Panc1 (cell line): ENCODE measurements around the gene PSMB8. TPM values are rescaled to one million over a fixed set of nuclear protein-coding genes. Genes with fewer than 3 reads are reported as not detected.
"Not testable (repeated sequence)": the region's sequence is repeated elsewhere in the genome, so short reads cannot be mapped to it uniquely, and the experiment has no call there.

Experiments
- ATAC-seq: fragments of 200-7000 bp; cut with Tn5 transposase; 2 replicates; pipeline ENCODE4 v1.9.1; 2020; ENCODE audit warnings: mild to moderate bottlenecking, moderate library complexity
- BruUV-seq: library from RNA; stranded (reverse); fragments of 400-500 nt; replicated peaks from 2 replicates; lab custom pipeline; 2021; lab: Mats Ljungman, UMichigan
- CTCF ChIA-PET: fragments of 300-600 bp; sonication (Branson Sonifier 250); formaldehyde crosslinking; loops from one replicate; lab custom pipeline; 2022; ENCODE audit warnings: antibody characterized with exemption; lab: Charles Lee
- POLR2A ChIA-PET: fragments of 300-600 bp; sonication (Branson Sonifier 250); formaldehyde crosslinking; loops from one replicate; lab custom pipeline; 2022; ENCODE audit warnings: antibody characterized with exemption; lab: Charles Lee
- DNase-seq: peaks from one replicate; pipeline ENCODE4 v3.0.0-alpha.2; 2010; ENCODE audit warnings: low read depth, low spot score
- H3K27ac ChIP-seq: 2 replicates; pipeline ENCODE4 v1.5.1; 2011; ENCODE audit warnings: mild to moderate bottlenecking, low read length, inconsistent platforms
- H3K27me3 ChIP-seq: fragments of 200-500 bp; sonication (Bioruptor generic); 2 replicates; pipeline ENCODE4 v1.6.0; 2014; ENCODE audit warnings: low read length, inconsistent platforms; ENCODE audit not compliant: control insufficient read depth, insufficient read depth
- H3K36me3 ChIP-seq: fragments of 200-500 bp; sonication (Bioruptor generic); 2 replicates; pipeline ENCODE4 v1.5.1; 2014; ENCODE audit warnings: inconsistent platforms, mild to moderate bottlenecking, low read length, moderate library complexity; ENCODE audit not compliant: control insufficient read depth, insufficient read depth
- H3K4me1 ChIP-seq: 2 replicates; pipeline ENCODE4 v1.5.1; 2011; ENCODE audit warnings: inconsistent platforms, mild to moderate bottlenecking, low read length, moderate library complexity; ENCODE audit not compliant: control insufficient read depth, insufficient read depth
- H3K4me3 ChIP-seq, 2 experiments: 2 replicates each; pipeline ENCODE4 v1.5.1; 2011 to 2012; ENCODE audit warnings: low read depth in 2 of 2, low read length in 2 of 2, mild to moderate bottlenecking in 2 of 2, inconsistent platforms in 1 of 2, moderate library complexity in 1 of 2
- H3K9me3 ChIP-seq: fragments of 200-500 bp; sonication (Bioruptor generic); 2 replicates; pipeline ENCODE4 v1.5.1; 2014; ENCODE audit warnings: low read depth, mild to moderate bottlenecking, inconsistent platforms, low read length, moderate library complexity; ENCODE audit not compliant: control insufficient read depth, insufficient read depth
- POLR2AphosphoS5 ChIP-seq: IDR thresholded peaks from 2 replicates; pipeline ENCODE4 v1.6.1; 2012; ENCODE audit warnings: mild to moderate bottlenecking, low read depth, low read length, moderate library complexity
- REST ChIP-seq, 2 experiments: IDR thresholded peaks; 2 replicates each; pipeline ENCODE4 v1.6.1; 2011 to 2012; ENCODE audit warnings: low read depth in 2 of 2, control low read depth in 1 of 2, low read length in 1 of 2, mild to moderate bottlenecking in 1 of 2, moderate library complexity in 1 of 2; ENCODE audit not compliant: insufficient read depth in 1 of 2
- SIN3A ChIP-seq: IDR thresholded peaks from 2 replicates; pipeline ENCODE4 v1.6.1; 2012; ENCODE audit warnings: low read depth, mild to moderate bottlenecking, low read length, moderate library complexity, borderline replicate concordance; ENCODE audit not compliant: insufficient read depth
- TCF7L2 ChIP-seq: IDR thresholded peaks from 2 replicates; pipeline ENCODE4 v1.6.1; 2011; ENCODE audit warnings: mild to moderate bottlenecking, low read depth, low read length, inconsistent platforms
- in situ Hi-C: cut with HindIII; loops from 2 replicates; pipeline ENCODE4 v1.10.0; 2016; ENCODE audit warnings: low sequenced_read_pairs, low pct_unique_long_range_greater_than_20kb
- intact Hi-C: fragments of 100-400 bp; cut with micrococcal nuclease; formaldehyde crosslinking; loops from one replicate; pipeline ENCODE4 v1.10.0; 2022; ENCODE audit not compliant: unreplicated experiment
- total RNA-seq: library from RNA; stranded (reverse); gene quantifications from one replicate; pipeline ENCODE4 v1.2.1, GENCODE V29; 2021; ENCODE audit not compliant: unreplicated experiment

The PSMB8 gene
- total RNA-seq, 1 experiment from 2014 or later = 43.8 TPM

GRCh38 chr6:32814145-32814544 lies 29.7 kb downstream of the PSMB8 start:
- no peak for TF ChIP-seq POLR2AphosphoS5
- H3K27me3 ChIP-seq = peaks cover 2% of the 10 kb centered on the region; the same call in 1 of the 2 replicates
- H3K9me3 ChIP-seq = no peaks in the 10 kb centered on the region
- no peaks in the 10 kb centered on the region for H3K4me1 ChIP-seq
- intact Hi-C loops (no loop called here), in situ Hi-C loops (no loop called here)
- H3K36me3 ChIP-seq = no peaks in the 10 kb centered on the region
- POLR2A ChIA-PET = no interaction called here
- CTCF ChIA-PET = no interaction called here
- BruUV-seq = no TSS peak
- no peak overlapping the region for H3K4me3 ChIP-seq
- no peak overlapping the region for H3K27ac ChIP-seq
- ATAC-seq (no peak), DNase-seq (no peak)

GRCh38 chr6:32809171-32809570 lies 34.7 kb downstream of the PSMB8 start:
- BruUV-seq = no TSS peak

GRCh38 chr6:32807020-32807580 lies 36.7 kb downstream of the PSMB8 start:
- BruUV-seq = no TSS peak
- no peak for TF ChIP-seq REST (IDR thresholded peaks at IDR 0.05; ENCODE audit: insufficient read depth in 1 of 2, low read depth in 2 of 2, low read length in 1 of 2)
- no peak for TF ChIP-seq POLR2AphosphoS5
- no peak for TF ChIP-seq TCF7L2
- no peak overlapping the region for H3K27ac ChIP-seq
- intact Hi-C loops = no loop called here
- in situ Hi-C loops = no loop called here
- H3K9me3 ChIP-seq = no peaks in the 10 kb centered on the region
- POLR2A ChIA-PET = no interaction called here
- CTCF ChIA-PET = no interaction called here
- no peaks in the 10 kb centered on the region for H3K36me3 ChIP-seq
- H3K4me1 ChIP-seq = no peaks in the 10 kb centered on the region
- H3K4me3 ChIP-seq = no peak overlapping the region
- peaks cover 8% of the 10 kb centered on the region for H3K27me3 ChIP-seq
- DNase-seq = no peak
- ATAC-seq = no peak

More at GRCh38 chr6:32809171-32809570, 34.7 kb downstream of the PSMB8 start:
- no peaks in the 10 kb centered on the region for H3K36me3 ChIP-seq
- no peak overlapping the region for H3K27ac ChIP-seq
- CTCF ChIA-PET = no interaction called here
- no peak for ATAC-seq
- no peaks in the 10 kb centered on the region for H3K9me3 ChIP-seq
- POLR2A ChIA-PET = no interaction called here
- no peak overlapping the region for H3K4me3 ChIP-seq
- peaks cover 7% of the 10 kb centered on the region; the same call in 1 of the 2 replicates for H3K27me3 ChIP-seq
- H3K4me1 ChIP-seq = no peaks in the 10 kb centered on the region
- intact Hi-C loops = no loop called here
- no peak for TF ChIP-seq REST (IDR thresholded peaks at IDR 0.05; ENCODE audit: insufficient read depth in 1 of 2, low read depth in 2 of 2, low read length in 1 of 2)
- TF ChIP-seq SIN3A = no peak
- DNase-seq = no peak
- in situ Hi-C loops = no loop called here

- H3K4me1 ChIP-seq, intact Hi-C loops, H3K9me3 ChIP-seq, H3K36me3 ChIP-seq, POLR2A ChIA-PET, in situ Hi-C loops, H3K4me3 ChIP-seq, CTCF ChIA-PET, DNase-seq, ATAC-seq, H3K27ac ChIP-seq, BruUV-seq: not testable (repeated sequence)
- H3K27me3 ChIP-seq = peaks cover 20% of the 10 kb centered on the region
These were observed 38.4 kb downstream of the PSMB8 start for GRCh38 chr6:32805404-32805803.
